Duodenal mucosa (tissue), 2 donors: ENCODE data around the gene RPP21.
A peak's percentile ranks its signal among the peaks of the same experiment; 100 is the strongest.

ENCODE experiments used
- H3K27ac ChIP-seq: one replicate; pipeline ENCODE4 v1.7.0; 2013; ENCODE audit warnings: low read depth, low read length
- H3K27me3 ChIP-seq, 2 donors: one replicate each; pipeline ENCODE4 v1.7.0; 2013; ENCODE audit warnings: low read length in 2 of 2, control low read depth in 1 of 2; ENCODE audit not compliant: insufficient read depth in 2 of 2, control insufficient read depth in 1 of 2
- H3K36me3 ChIP-seq, 2 donors: one replicate each; pipeline ENCODE4 v1.7.0; 2013; ENCODE audit warnings: low read length in 2 of 2, control low read depth in 1 of 2; ENCODE audit not compliant: insufficient read depth in 2 of 2, control insufficient read depth in 1 of 2
- H3K4me1 ChIP-seq, 2 donors: one replicate each; pipeline ENCODE4 v1.7.0; 2013; ENCODE audit warnings: low read length in 2 of 2, control low read depth in 1 of 2; ENCODE audit not compliant: insufficient read depth in 2 of 2, control insufficient read depth in 1 of 2
- H3K4me3 ChIP-seq, 2 donors: one replicate each; pipeline ENCODE4 v1.7.0; 2013; ENCODE audit warnings: low read length in 2 of 2, low read depth in 1 of 2
- H3K9ac ChIP-seq, 2 donors: one replicate each; pipeline ENCODE4 v1.7.0; 2013; ENCODE audit warnings: low read length in 2 of 2, low read depth in 1 of 2
- H3K9me3 ChIP-seq, 2 donors: one replicate each; pipeline ENCODE4 v1.7.0; 2013; ENCODE audit warnings: low read length in 2 of 2, control low read depth in 1 of 2; ENCODE audit not compliant: control insufficient read depth in 1 of 2

Gene RPP21

GRCh38 chr6:30328397-30328796 lies 16.6 kb upstream of the RPP21 start:
- no peak overlapping the region for H3K4me3 ChIP-seq
- H3K9me3 ChIP-seq: no peaks in the 10 kb centered on the region

DNA sequence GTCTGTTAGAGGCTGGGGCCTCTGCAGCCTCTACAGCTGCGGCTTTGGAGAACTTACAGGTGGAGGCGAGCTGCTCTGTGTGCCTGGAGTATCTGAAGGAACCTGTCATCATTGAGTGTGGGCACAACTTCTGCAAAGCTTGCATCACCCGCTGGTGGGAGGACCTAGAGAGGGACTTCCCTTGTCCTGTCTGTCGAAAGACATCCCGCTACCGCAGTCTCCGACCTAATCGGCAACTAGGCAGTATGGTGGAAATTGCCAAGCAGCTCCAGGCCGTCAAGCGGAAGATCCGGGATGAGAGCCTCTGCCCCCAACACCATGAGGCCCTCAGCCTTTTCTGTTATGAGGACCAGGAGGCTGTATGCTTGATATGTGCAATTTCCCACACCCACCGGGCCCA lies 15.6 kb upstream of the RPP21 start:
- Histone ChIP-seq H3K9ac (no peak overlapping the region), H3K4me3 (no peak overlapping the region), H3K4me1 (peaks cover 14 to 23% of the 10 kb centered on the region in 2 donors), H3K36me3 (peaks cover 19 to 34% of the 10 kb centered on the region in 2 donors), H3K27me3 (no peaks in the 10 kb centered on the region), H3K9me3 (no peaks in the 10 kb centered on the region), H3K27ac (no peak overlapping the region)

More at GRCh38 chr6:30328397-30328796, 16.6 kb upstream of the RPP21 start:
- peaks cover 17 to 23% of the 10 kb centered on the region in 2 donors for H3K4me1 ChIP-seq
- no peak overlapping the region for H3K27ac ChIP-seq
- H3K9ac ChIP-seq: no peak overlapping the region
- H3K36me3 ChIP-seq: peaks cover 19 to 30% of the 10 kb centered on the region in 2 donors
- H3K27me3 ChIP-seq: no peaks in the 10 kb centered on the region

DNA sequence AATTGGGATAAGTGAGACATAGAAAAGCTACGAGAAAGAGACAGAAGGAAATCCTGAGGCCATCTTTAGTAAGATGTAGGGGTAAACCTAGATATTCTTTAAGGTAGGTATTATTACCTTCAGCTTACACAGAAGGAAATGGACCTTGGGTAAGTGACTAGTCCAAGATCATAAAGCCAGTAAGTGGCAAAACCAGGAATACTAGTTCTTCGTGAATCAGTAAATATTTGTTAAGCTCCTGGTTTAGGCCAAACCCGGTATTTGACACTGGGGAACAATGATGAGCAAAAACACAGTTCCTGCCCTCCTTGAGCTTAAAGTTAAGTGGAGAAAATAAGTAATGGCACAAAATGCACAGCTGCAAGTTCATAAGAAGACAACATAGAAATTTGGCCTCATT lies 13.0 kb upstream of the RPP21 start:
- no peaks in the 10 kb centered on the region for H3K27me3 ChIP-seq
- no peak overlapping the region for H3K4me3 ChIP-seq
- peaks cover 5 to 7% of the 10 kb centered on the region in 2 donors for H3K4me1 ChIP-seq
- H3K36me3 ChIP-seq: peaks cover 27 to 57% of the 10 kb centered on the region in 2 donors
- no peak overlapping the region for H3K27ac ChIP-seq
- no peak overlapping the region for H3K9ac ChIP-seq
- H3K9me3 ChIP-seq: no peaks in the 10 kb centered on the region

- peaks cover 27 to 72% of the 10 kb centered on the region in 2 donors for H3K36me3 ChIP-seq
- no peak overlapping the region for H3K9ac ChIP-seq
- H3K9me3 ChIP-seq: no peaks in the 10 kb centered on the region
- no peak overlapping the region for H3K4me3 ChIP-seq
- H3K4me1 ChIP-seq: no peaks in the 10 kb centered on the region
- no peaks in the 10 kb centered on the region for H3K27me3 ChIP-seq
- no peak overlapping the region for H3K27ac ChIP-seq
These were observed 10.7 kb upstream of the RPP21 start for GRCh38 chr6:30334075-30334783.

DNA sequence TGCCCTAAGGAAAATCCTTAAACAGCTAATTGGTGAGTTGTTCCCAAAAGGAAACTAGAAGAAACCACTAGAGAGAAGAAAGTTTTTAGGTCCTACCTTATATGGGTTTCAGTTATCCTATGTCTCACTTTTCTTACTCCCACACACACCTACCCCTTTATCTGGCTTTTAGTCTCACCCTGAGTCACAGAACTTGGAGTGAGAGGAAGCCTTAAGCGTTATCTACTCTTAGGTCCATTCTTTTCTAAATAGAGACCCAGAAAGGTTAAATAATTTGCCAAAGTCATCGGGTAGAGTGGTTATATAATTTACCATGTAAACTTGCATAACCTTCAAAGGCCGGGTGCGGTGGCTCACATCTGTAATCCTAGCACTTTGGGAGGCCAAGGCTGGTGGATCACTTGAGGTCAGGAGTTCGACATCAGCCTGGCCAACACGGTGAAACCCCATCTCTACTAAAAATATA lies 4.3 kb upstream of the RPP21 start:
- Histone ChIP-seq H3K4me1 (peaks cover under 1% of the 10 kb centered on the region in 2 donors), H3K27ac (no peak overlapping the region), H3K4me3 (no peak overlapping the region), H3K36me3 (peaks cover 12 to 55% of the 10 kb centered on the region in 2 donors), H3K9ac (no peak overlapping the region), H3K9me3 (no peaks in the 10 kb centered on the region), H3K27me3 (no peaks in the 10 kb centered on the region)

- Histone ChIP-seq H3K27ac (no peak overlapping the region), H3K4me1 (peaks cover 4 to 7% of the 10 kb centered on the region in 2 donors), H3K9ac (no peak overlapping the region), H3K4me3 (no peak overlapping the region), H3K36me3 (peaks cover 8 to 50% of the 10 kb centered on the region in 2 donors), H3K9me3 (no peaks in the 10 kb centered on the region), H3K27me3 (no peaks in the 10 kb centered on the region)
These were observed 3.7 kb upstream of the RPP21 start for GRCh38 chr6:30341218-30341617.

- Histone ChIP-seq H3K9ac (no peak overlapping the region), H3K27ac (no peak overlapping the region), H3K27me3 (no peaks in the 10 kb centered on the region), H3K36me3 (peaks cover 8 to 50% of the 10 kb centered on the region in 2 donors), H3K9me3 (no peaks in the 10 kb centered on the region), H3K4me3 (no peak overlapping the region), H3K4me1 (peaks cover 4 to 9% of the 10 kb centered on the region in 2 donors)
These were observed 3.2 kb upstream of the RPP21 start for GRCh38 chr6:30341728-30342127.

GRCh38 chr6:30344191-30344867 lies 627 bp upstream of the RPP21 start:
- H3K4me1 ChIP-seq: peaks cover 4 to 9% of the 10 kb centered on the region in 2 donors
- no peak overlapping the region for H3K27ac ChIP-seq
- peaks cover 12 to 36% of the 10 kb centered on the region in 2 donors for H3K36me3 ChIP-seq
- no peaks in the 10 kb centered on the region for H3K9me3 ChIP-seq
- H3K27me3 ChIP-seq: no peaks in the 10 kb centered on the region
- H3K9ac ChIP-seq: peak overlapping the region in 1 of 2 donors; percentile 82
- H3K4me3 ChIP-seq: peak overlapping the region; percentile 86 to 87

GRCh38 chr6:30345852-30346251 lies 896 bp downstream of the RPP21 start:
- H3K27ac ChIP-seq: no peak overlapping the region
- H3K27me3 ChIP-seq: no peaks in the 10 kb centered on the region
- peak overlapping the region in 1 of 2 donors; percentile 82 for H3K9ac ChIP-seq

GRCh38 chr6:30348957-30349356 lies 4.0 kb downstream of the RPP21 start:
- Histone ChIP-seq H3K9me3 (no peaks in the 10 kb centered on the region), H3K4me1 (peaks cover 4 to 9% of the 10 kb centered on the region in 2 donors), H3K27ac (no peak overlapping the region), H3K9ac (no peak overlapping the region), H3K4me3 (no peak overlapping the region), H3K36me3 (peaks cover 4 to 11% of the 10 kb centered on the region in 2 donors), H3K27me3 (no peaks in the 10 kb centered on the region)

More at GRCh38 chr6:30345852-30346251, 896 bp downstream of the RPP21 start:
- H3K4me1 ChIP-seq: peaks cover 4 to 9% of the 10 kb centered on the region in 2 donors
- H3K9me3 ChIP-seq: no peaks in the 10 kb centered on the region
- peak overlapping the region; percentile 86 to 87 for H3K4me3 ChIP-seq
- H3K36me3 ChIP-seq: peaks cover 8 to 25% of the 10 kb centered on the region in 2 donors
